HG03378 (cell line): ENCODE measurements around the gene MFSD1.

ENCODE experiments used
- ATAC-seq: cut with Tn5 transposase; IDR thresholded peaks from one replicate; pipeline ENCODE4 v1.9.1; 2021; ENCODE audit warnings: mild to moderate bottlenecking, moderate library complexity; ENCODE audit not compliant: unreplicated experiment

MFSD1 gene

DNA sequence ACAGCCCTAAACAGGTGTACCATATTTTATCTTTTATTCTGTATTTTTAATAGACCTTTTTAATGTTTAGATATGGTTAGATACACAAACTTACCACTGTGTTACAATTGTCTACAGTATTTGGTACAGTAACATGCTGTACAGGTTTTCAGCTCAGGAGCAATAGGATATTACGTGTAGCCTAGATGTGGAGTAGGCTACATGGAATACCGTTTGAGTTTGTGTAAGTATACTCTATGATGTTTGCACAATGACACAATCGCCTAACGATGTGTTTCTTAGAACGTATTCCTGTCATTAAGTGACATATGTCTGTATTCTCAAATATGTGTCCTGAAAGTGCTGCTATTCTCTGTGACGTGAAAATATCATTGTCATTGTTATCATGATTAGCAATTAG is 62.6 kb downstream of the MFSD1 start:
- no peak for ATAC-seq

- ATAC-seq: no peak
Observed at GRCh38 chr3:158875700-158876099, 73.8 kb downstream of the MFSD1 start.
